ENCODE results near the gene C1orf226.

The C1orf226 gene, protein sequence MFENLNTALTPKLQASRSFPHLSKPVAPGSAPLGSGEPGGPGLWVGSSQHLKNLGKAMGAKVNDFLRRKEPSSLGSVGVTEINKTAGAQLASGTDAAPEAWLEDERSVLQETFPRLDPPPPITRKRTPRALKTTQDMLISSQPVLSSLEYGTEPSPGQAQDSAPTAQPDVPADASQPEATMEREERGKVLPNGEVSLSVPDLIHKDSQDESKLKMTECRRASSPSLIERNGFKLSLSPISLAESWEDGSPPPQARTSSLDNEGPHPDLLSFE

DNA sequence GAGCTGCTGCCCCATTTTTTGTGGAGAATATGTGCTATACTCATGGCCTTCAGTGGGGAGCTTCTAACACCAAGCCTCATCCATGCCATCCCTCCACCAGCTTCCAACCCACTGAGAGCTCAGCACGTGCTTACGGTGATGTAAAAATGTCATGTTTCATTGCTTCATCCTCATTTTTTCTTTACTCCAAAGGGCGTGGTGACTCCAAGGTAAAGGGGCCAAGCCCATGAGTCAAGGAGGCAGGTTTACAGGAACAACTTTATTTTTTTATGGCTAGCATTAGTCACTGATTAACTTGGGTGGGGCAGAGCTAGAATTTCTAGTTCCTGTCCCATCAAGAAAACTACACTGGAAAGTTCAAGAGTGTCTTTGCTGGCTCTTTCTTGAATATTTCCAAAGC lies at the start of gene C1orf226:
C1orf226 (plus strand) TSS at position 346 of the 400 bp plus-strand sequence. CDS start 174 bp downstream, outside the sequence.
- Histone ChIP-seq H3K27ac (ENCODE audit: low read depth, low read length) (no peak within 1 kb of the TSS), H2AFZ (ENCODE audit: low read depth, low read length, severe bottlenecking) (no peak within 1 kb of the TSS), H3K4me3 (ENCODE audit: insufficient read depth, low read length, poor library complexity, severe bottlenecking) (no peak within 1 kb of the TSS), H3K9me2 (replicated peaks; ENCODE audit: insufficient read depth, low read length) (no peaks in the 10 kb centered on the region), H4K20me1 (ENCODE audit: low read depth, low read length) (no peaks in the 10 kb centered on the region), H3K27me3 (ENCODE audit: low read length) (no peaks in the 10 kb centered on the region), H3K4me2 (ENCODE audit: low read depth, low read length, poor library complexity, severe bottlenecking) (no peak within 1 kb of the TSS), H3F3A (ENCODE audit: insufficient read depth) (no peaks in the 10 kb centered on the region), H3K36me3 (ENCODE audit: low read length) (no peaks in the 10 kb centered on the region), H3K9ac (ENCODE audit: low read length) (no peak within 1 kb of the TSS), H3K79me2 (ENCODE audit: insufficient read depth, low read length) (no peaks in the 10 kb centered on the region), H3K9me3 (ENCODE audit: insufficient read depth, low read length) (no peaks in the 10 kb centered on the region)
- no peak for TF ChIP-seq EZH2phosphoT487 (conservative IDR thresholded peaks at IDR 0.05; ENCODE audit: low read length)
- no peak for TF ChIP-seq CTCF (IDR thresholded peaks at IDR 0.05; ENCODE audit: insufficient read depth, low read length, poor library complexity, severe bottlenecking)

DNA sequence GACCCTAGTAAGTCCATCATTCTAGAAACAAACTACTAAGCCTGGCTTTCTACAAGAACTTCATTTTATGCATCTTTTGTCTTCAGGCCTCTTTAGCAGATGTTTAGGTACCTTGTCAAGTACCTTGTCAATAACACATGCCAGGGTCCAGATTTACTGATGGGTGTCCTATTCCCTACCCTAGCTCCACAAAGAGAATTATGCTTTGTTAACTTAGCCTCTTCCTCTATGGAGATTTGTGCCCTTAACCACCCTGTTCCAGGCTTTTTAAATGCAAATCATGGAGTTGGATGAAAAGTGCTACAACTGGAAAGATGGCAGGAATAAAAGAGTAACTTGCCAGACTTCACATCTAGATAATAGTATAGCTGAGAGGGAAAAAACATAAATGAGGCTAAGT lies 47.5 kb upstream of the C1orf226 start:
- Histone ChIP-seq H2AFZ (ENCODE audit: low read depth, low read length, severe bottlenecking) (no peak overlapping the region), H3K27me3 (ENCODE audit: low read length) (no peaks in the 10 kb centered on the region), H3K79me2 (ENCODE audit: insufficient read depth, low read length) (no peaks in the 10 kb centered on the region), H3K9me2 (replicated peaks; ENCODE audit: insufficient read depth, low read length) (no peaks in the 10 kb centered on the region), H4K20me1 (ENCODE audit: low read depth, low read length) (no peaks in the 10 kb centered on the region), H3K4me2 (ENCODE audit: low read depth, low read length, poor library complexity, severe bottlenecking) (no peak overlapping the region), H3K9me3 (ENCODE audit: insufficient read depth, low read length) (no peaks in the 10 kb centered on the region), H3K27ac (ENCODE audit: low read depth, low read length) (no peak overlapping the region), H3K36me3 (ENCODE audit: low read length) (no peaks in the 10 kb centered on the region), H3F3A (ENCODE audit: insufficient read depth) (no peaks in the 10 kb centered on the region), H3K4me3 (ENCODE audit: insufficient read depth, low read length, poor library complexity, severe bottlenecking) (no peak overlapping the region), H3K9ac (ENCODE audit: low read length) (no peak overlapping the region)
- TF ChIP-seq CTCF (IDR thresholded peaks at IDR 0.05; ENCODE audit: insufficient read depth, low read length, poor library complexity, severe bottlenecking), result no peak
- no peak for TF ChIP-seq EZH2phosphoT487 (conservative IDR thresholded peaks at IDR 0.05; ENCODE audit: low read length)

GRCh38 chr1:162335126-162335525 lies 46.4 kb upstream of the C1orf226 start:
- Histone ChIP-seq H2AFZ (ENCODE audit: low read depth, low read length, severe bottlenecking) (no peak overlapping the region), H3K36me3 (ENCODE audit: low read length) (no peaks in the 10 kb centered on the region), H3K27me3 (ENCODE audit: low read length) (no peaks in the 10 kb centered on the region), H3K27ac (ENCODE audit: low read depth, low read length) (no peak overlapping the region), H3K4me2 (ENCODE audit: low read depth, low read length, poor library complexity, severe bottlenecking) (no peak overlapping the region), H3K9me2 (replicated peaks; ENCODE audit: insufficient read depth, low read length) (no peaks in the 10 kb centered on the region), H3K9ac (ENCODE audit: low read length) (no peak overlapping the region), H3K4me3 (ENCODE audit: insufficient read depth, low read length, poor library complexity, severe bottlenecking) (no peak overlapping the region), H3K79me2 (ENCODE audit: insufficient read depth, low read length) (no peaks in the 10 kb centered on the region), H3K9me3 (ENCODE audit: insufficient read depth, low read length) (no peaks in the 10 kb centered on the region), H4K20me1 (ENCODE audit: low read depth, low read length) (no peaks in the 10 kb centered on the region), H3F3A (ENCODE audit: insufficient read depth) (no peaks in the 10 kb centered on the region)
- TF ChIP-seq EZH2phosphoT487 (conservative IDR thresholded peaks at IDR 0.05; ENCODE audit: low read length), result no peak
- no peak for TF ChIP-seq CTCF (IDR thresholded peaks at IDR 0.05; ENCODE audit: insufficient read depth, low read length, poor library complexity, severe bottlenecking)

All from SU-DHL-6 (cell line).